Fibroblast of villous mesenchyme (primary cell): ENCODE data around the gene ANKS1A. TPM values are rescaled to one million over a fixed set of nuclear protein-coding genes. Genes with fewer than 3 reads are reported as not detected.
A peak's percentile ranks its signal among the peaks of the same experiment; 100 is the strongest.

Source experiments
- DNase-seq: peaks from one replicate; pipeline ENCODE4 v3.0.0-alpha.2; 2010; ENCODE audit warnings: low read depth
- H3K4me3 ChIP-seq: 2 replicates; pipeline ENCODE4 v1.5.1; 2011; ENCODE audit warnings: low read depth, mild to moderate bottlenecking, low read length
- total RNA-seq: library from RNA; depleted of rRNA; stranded (reverse); fragments of >200 nt; gene quantifications from 2 replicates; pipeline ENCODE4 v1.2.3, GENCODE V29; 2012
- TF ChIP-seq, protein P1 (sequence below): IDR thresholded peaks from 2 replicates; pipeline ENCODE4 v1.5.1; 2012; ENCODE audit warnings: low read depth, mild to moderate bottlenecking, low read length; ENCODE audit not compliant: insufficient read depth

Gene ANKS1A
- total RNA-seq, 1 donor, result 12.5 TPM

GRCh38 chr6:35019831-35020230 lies 130.8 kb downstream of the ANKS1A start:
- H3K4me3 ChIP-seq, result no peak overlapping the region
- TF ChIP-seq, protein P1, sequence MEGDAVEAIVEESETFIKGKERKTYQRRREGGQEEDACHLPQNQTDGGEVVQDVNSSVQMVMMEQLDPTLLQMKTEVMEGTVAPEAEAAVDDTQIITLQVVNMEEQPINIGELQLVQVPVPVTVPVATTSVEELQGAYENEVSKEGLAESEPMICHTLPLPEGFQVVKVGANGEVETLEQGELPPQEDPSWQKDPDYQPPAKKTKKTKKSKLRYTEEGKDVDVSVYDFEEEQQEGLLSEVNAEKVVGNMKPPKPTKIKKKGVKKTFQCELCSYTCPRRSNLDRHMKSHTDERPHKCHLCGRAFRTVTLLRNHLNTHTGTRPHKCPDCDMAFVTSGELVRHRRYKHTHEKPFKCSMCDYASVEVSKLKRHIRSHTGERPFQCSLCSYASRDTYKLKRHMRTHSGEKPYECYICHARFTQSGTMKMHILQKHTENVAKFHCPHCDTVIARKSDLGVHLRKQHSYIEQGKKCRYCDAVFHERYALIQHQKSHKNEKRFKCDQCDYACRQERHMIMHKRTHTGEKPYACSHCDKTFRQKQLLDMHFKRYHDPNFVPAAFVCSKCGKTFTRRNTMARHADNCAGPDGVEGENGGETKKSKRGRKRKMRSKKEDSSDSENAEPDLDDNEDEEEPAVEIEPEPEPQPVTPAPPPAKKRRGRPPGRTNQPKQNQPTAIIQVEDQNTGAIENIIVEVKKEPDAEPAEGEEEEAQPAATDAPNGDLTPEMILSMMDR, result no peak
- DNase-seq, result no peak

- TF ChIP-seq, protein P1, result no peak
- no peak overlapping the region for H3K4me3 ChIP-seq
- no peak for DNase-seq
Measured at GRCh38 chr6:35021004-35021403, 131.9 kb downstream of the ANKS1A start.

GRCh38 chr6:35023091-35024000 lies 134.3 kb downstream of the ANKS1A start:
- TF ChIP-seq, protein P1, result no peak
- no peak for DNase-seq
- no peak overlapping the region for H3K4me3 ChIP-seq

- TF ChIP-seq, protein P1, result no peak
- H3K4me3 ChIP-seq, result no peak overlapping the region
- DNase-seq, result peak; percentile 40
Measured at GRCh38 chr6:35024551-35025054, 135.5 kb downstream of the ANKS1A start.

DNA sequence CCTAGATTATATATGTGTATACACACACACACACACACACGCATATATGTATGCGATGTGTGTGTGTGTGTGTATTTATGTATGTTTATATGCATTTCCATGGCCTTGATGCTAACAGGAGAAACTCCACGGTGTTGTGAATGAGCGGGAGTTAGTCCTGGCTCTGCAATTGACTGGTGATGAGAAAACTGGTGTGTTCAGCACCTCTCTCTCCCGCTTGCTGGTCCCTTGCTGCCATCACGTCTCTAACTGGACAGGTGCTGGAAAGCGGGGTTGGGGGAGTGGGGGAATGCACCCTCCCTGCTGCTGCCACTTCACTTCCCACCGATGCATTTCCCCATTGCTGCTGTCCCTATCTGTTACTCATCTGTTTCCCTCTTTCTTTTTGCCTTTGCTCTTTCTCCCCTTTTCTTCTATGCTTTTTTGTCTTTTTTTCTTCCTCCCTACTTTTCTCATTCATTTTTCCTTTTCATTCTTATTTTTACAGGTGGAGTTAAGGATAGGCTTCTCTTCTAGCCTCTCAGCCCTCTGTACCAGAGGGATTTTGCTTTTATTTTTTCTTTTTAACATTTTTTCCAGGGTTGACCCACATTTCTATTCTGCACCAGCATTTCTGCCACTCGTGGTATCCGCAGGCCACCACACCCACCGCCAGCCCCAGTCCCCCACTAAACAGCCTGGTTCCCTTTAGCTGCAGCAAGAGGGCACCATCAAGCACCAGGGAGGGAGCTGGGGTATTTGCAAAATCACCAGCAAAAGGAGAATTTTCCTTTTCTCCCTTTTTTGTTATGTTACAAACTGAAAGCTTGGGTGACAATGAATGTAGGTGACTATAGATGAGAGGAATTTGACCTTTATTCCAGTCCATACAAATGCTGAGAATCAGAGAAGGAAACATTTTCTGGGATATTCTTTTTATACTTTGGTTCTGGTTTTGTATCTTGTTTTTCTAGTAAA lies 136.5 kb downstream of the ANKS1A start:
- no peak overlapping the region for H3K4me3 ChIP-seq
- TF ChIP-seq, protein P1, result peak; percentile 29
- DNase-seq, result no peak

DNA sequence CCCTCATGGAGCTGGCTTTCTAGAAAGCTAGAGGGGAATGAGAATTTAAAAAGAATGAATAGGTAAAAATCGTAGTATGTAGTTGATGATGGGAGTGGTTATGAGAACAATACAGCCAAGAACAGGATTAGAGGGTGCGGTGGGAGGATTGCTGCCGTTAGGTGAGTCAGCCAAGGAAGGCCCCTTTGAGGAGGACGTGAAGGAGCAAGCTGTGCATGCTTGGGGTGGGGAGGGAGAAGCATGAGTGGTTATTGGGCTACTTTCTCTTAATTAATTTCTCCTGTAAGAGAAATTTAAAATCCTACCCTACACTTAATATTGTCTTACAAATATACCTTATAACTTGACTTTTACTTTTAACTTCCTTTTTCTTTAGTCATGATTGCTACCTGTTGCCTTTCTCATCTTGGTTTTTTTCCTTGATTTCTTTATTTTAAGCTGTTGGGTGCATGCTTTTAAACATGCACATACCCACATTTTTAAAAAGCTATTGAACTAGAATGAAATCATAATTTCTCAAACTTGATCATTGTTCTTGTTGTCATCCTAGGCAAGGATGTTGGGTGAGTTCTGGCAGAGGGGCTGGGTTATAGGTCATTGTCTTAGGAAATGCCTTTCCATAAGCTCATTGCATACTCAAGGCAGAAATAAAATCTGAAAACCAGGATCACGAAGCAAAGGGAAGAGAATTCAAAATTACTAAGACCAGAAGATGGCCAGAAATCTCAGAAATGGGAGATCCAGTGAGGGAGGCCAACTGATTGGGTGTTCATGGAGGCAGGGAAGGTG lies 137.6 kb downstream of the ANKS1A start:
- no peak for DNase-seq
- TF ChIP-seq, protein P1, result no peak
- no peak overlapping the region for H3K4me3 ChIP-seq
